LNCAP (cell line): Measurements from ENCODE around the gene FOXP2.

Experiments
- TF ChIP-seq, protein P1 (sequence below): fragments of 450-650 bp; IDR thresholded peaks from 2 replicates; pipeline ENCODE4 v1.5.1; 2017; ENCODE audit warnings: mild to moderate bottlenecking

FOXP2 gene

DNA sequence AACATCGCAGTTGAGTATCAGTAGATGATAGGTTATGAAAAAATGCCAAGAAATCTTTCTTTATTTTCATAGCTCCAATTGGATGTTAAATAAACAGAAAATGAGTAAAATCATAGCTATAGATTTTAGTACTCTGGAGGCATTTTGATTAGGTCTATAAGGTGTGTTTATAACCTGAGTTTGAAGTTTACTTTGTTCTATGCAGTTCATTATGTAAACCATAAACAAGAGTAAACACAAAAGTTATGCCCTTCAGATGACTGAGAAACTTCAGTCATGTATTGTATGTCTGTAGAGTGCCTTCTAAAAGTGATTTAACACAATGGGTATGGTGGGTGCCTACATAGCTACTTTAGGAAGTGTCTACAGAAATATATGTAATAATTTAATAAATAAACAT, 13.6 kb downstream of the FOXP2 start:
- TF ChIP-seq, protein P1, sequence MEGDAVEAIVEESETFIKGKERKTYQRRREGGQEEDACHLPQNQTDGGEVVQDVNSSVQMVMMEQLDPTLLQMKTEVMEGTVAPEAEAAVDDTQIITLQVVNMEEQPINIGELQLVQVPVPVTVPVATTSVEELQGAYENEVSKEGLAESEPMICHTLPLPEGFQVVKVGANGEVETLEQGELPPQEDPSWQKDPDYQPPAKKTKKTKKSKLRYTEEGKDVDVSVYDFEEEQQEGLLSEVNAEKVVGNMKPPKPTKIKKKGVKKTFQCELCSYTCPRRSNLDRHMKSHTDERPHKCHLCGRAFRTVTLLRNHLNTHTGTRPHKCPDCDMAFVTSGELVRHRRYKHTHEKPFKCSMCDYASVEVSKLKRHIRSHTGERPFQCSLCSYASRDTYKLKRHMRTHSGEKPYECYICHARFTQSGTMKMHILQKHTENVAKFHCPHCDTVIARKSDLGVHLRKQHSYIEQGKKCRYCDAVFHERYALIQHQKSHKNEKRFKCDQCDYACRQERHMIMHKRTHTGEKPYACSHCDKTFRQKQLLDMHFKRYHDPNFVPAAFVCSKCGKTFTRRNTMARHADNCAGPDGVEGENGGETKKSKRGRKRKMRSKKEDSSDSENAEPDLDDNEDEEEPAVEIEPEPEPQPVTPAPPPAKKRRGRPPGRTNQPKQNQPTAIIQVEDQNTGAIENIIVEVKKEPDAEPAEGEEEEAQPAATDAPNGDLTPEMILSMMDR = no peak

GRCh38 chr7:114431189-114431588, 16.6 kb downstream of the FOXP2 start:
- TF ChIP-seq, protein P1 = no peak

DNA sequence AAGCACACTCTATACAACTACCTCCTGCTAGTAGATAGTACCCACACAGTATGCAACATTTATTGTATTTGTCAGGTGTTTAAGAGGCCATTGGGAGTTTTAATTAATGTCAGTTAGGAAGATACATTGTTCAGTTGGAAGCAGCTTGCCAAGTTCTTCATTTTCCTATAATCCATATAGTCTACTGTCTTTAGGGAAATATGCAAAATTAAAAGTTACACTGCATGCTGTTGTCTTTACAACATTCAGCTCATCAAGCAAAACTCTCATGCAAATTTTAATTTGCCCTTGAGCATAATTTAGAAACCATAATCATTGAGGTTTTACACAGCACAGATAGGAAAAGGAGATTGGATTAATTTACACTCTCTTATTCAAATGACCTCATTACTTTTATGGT, 17.4 kb downstream of the FOXP2 start:
- TF ChIP-seq, protein P1 = no peak

DNA sequence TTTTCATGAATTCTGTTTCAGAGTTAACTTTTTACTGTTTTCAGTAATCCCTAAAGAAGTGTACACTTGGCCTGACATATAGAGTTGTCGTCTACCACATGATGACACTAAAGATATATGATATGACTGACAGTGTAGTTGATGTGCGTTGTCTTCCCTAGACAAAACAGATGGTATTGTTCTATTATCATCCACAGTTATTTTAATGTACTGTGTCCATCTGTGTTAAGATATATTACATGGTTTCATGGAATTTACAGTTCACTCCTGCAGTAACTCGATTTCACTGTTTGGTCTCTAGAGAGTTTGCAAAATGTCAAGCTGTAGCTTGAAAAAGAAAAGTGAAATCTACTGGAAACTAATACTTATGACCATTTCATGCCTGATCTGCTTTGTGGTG, 18.1 kb downstream of the FOXP2 start:
- TF ChIP-seq, protein P1 = no peak

- TF ChIP-seq, protein P1 = no peak
These were observed 25.0 kb downstream of the FOXP2 start for GRCh38 chr7:114439581-114439980.

- TF ChIP-seq, protein P1 = no peak
These were observed 29.6 kb downstream of the FOXP2 start for GRCh38 chr7:114444196-114444595.

GRCh38 chr7:114450431-114450830, 35.8 kb downstream of the FOXP2 start:
- TF ChIP-seq, protein P1 = no peak

GRCh38 chr7:114459574-114459973, 45.0 kb downstream of the FOXP2 start:
- TF ChIP-seq, protein P1 = no peak
